Measurements from ENCODE around the gene ZNF217. TPM values are rescaled to one million over a fixed set of nuclear protein-coding genes. Genes with fewer than 3 reads are reported as not detected.

The ZNF217 gene
- total and polyA plus RNA-seq, 2 donors (not counting 1 experiment from before 2014, with no cell fraction given): 15.5 to 92.6 TPM

DNA sequence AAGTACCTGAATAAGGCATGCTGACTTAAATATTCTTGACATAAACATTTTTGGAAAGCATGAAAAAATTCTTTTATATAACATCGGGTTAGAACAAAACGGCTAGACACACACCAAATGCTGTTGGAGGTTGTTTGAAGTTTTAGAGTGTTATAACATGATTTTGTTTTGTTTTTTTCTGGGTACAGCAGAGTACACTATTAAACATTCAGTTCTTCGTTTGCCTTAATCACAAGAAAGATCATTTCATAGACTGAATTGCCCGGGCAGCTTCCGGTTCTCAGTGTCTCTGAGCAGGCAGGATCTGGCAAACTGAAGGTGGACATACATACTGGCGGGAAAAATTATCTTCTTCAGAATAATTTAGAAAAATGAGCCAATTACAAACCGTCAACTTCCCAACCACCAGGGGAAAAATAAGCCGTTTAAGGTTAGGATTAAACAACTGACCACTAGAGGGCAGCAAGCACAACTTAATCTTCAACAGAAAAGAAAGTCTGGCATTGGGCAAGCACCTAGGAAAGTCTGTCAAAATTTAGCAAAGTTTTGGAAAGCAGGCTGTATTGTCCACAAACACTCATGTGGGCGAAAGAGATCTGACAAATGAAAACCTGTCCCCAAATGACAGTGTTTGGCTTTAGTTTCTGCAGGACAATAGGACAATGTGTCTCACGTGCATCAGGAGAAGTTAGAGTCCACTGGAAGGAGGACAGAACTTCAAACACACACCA lies 15.0 kb downstream of the ZNF217 start:
- intact Hi-C loops (cut with micrococcal nuclease): loop anchor here (1.0 to 10.0 kb wide), 8 partner anchors 16 to 626 kb away; partner anchors contain the start of gene PFDN4
- WGBS (ENCODE audit: insufficient coverage): 20% methylated on average over 1 of the region's 10 CpGs
- TF ChIP-seq, protein P1, sequence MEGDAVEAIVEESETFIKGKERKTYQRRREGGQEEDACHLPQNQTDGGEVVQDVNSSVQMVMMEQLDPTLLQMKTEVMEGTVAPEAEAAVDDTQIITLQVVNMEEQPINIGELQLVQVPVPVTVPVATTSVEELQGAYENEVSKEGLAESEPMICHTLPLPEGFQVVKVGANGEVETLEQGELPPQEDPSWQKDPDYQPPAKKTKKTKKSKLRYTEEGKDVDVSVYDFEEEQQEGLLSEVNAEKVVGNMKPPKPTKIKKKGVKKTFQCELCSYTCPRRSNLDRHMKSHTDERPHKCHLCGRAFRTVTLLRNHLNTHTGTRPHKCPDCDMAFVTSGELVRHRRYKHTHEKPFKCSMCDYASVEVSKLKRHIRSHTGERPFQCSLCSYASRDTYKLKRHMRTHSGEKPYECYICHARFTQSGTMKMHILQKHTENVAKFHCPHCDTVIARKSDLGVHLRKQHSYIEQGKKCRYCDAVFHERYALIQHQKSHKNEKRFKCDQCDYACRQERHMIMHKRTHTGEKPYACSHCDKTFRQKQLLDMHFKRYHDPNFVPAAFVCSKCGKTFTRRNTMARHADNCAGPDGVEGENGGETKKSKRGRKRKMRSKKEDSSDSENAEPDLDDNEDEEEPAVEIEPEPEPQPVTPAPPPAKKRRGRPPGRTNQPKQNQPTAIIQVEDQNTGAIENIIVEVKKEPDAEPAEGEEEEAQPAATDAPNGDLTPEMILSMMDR (IDR thresholded peaks at IDR 0.05): peak; percentile 94
- TF ChIP-seq EZH2 (IDR thresholded peaks at IDR 0.05; ENCODE audit: borderline replicate concordance, insufficient read depth, low read depth, low read length, poor library complexity, severe bottlenecking): no peak
- Histone ChIP-seq H3K4me1 (ENCODE audit: control insufficient read depth in 2 of 2, insufficient read depth in 2 of 2, low read length in 2 of 2) (peaks cover 53 to 58% of the 10 kb centered on the region in 2 donors), H3K9me3 (ENCODE audit: control extremely low read depth in 1 of 3, control insufficient read depth in 2 of 3, insufficient read depth in 1 of 3, low read length in 2 of 3) (no peaks in the 10 kb centered on the region), H2AFZ (ENCODE audit: insufficient read depth, low read depth, low read length, poor library complexity, severe bottlenecking) (peak overlapping the region; percentile 27), H3K4me3 (ENCODE audit: control extremely low read depth in 1 of 5, extremely low read depth in 1 of 5, insufficient read depth in 1 of 5, low read depth in 2 of 5, low read length in 4 of 5) (peak overlapping the region in 1 of 5 experiments; percentile 45), H3K4me2 (replicated peaks; ENCODE audit: low read depth, low read length, poor library complexity, severe bottlenecking) (peak overlapping the region; percentile 65), H3K36me3 (replicated peaks in 1 of 2; ENCODE audit: control extremely low read depth in 1 of 2, control insufficient read depth in 1 of 2, extremely low read depth in 1 of 2, insufficient read depth in 2 of 2, low read length in 1 of 2) (peaks cover 17 to 82% of the 10 kb centered on the region in 2 experiments), H3K27me3 (replicated peaks in 1 of 4; ENCODE audit: control extremely low read depth in 1 of 4, control insufficient read depth in 3 of 4, insufficient read depth in 4 of 4, low read length in 3 of 4) (no peaks in the 10 kb centered on the region), H3K79me2 (ENCODE audit: control insufficient read depth, insufficient read depth, low read length) (peaks cover 100% of the 10 kb centered on the region), H3K27ac (ENCODE audit: low read length in 2 of 2) (peak overlapping the region; percentile 54 to 77), H4K20me1 (ENCODE audit: control insufficient read depth, insufficient read depth, low read length, poor library complexity, severe bottlenecking) (peaks cover 27% of the 10 kb centered on the region), H3K9ac (ENCODE audit: low read length) (peak overlapping the region; percentile 51)
- Mint-ChIP-seq H3K27me3 (no peaks in the 10 kb centered on the region), H3K4me3 (peak overlapping the region; percentile 73), H3K27ac (peak overlapping the region; percentile 93), H3K9me3 (ENCODE audit: insufficient read depth) (no peaks in the 10 kb centered on the region), H3K4me1 (peaks cover 54% of the 10 kb centered on the region)
- peak; percentile 91 for DNase-seq
- ATAC-seq (ENCODE audit: low read depth): peak; percentile 62
- ChIA-PET CTCF (interaction anchor here (0.7 to 9.6 kb wide), 34 partner anchors 13 to 484 kb away, joined by 3 to 137 read pairs (median 3); partner anchors contain the start of gene ZNF217), POLR2A (no interaction called here)

Measured in B cell (primary cell).